ENCODE measurements around the gene FBRS. TPM values are rescaled to one million over a fixed set of nuclear protein-coding genes. Genes with fewer than 3 reads are reported as not detected.

The FBRS gene
- total and polyA plus RNA-seq, 2 of the 13 experiments (the other 11 are each of a cell fraction or from before 2014, with no cell fraction given), result 13.7 to 16.2 TPM

DNA sequence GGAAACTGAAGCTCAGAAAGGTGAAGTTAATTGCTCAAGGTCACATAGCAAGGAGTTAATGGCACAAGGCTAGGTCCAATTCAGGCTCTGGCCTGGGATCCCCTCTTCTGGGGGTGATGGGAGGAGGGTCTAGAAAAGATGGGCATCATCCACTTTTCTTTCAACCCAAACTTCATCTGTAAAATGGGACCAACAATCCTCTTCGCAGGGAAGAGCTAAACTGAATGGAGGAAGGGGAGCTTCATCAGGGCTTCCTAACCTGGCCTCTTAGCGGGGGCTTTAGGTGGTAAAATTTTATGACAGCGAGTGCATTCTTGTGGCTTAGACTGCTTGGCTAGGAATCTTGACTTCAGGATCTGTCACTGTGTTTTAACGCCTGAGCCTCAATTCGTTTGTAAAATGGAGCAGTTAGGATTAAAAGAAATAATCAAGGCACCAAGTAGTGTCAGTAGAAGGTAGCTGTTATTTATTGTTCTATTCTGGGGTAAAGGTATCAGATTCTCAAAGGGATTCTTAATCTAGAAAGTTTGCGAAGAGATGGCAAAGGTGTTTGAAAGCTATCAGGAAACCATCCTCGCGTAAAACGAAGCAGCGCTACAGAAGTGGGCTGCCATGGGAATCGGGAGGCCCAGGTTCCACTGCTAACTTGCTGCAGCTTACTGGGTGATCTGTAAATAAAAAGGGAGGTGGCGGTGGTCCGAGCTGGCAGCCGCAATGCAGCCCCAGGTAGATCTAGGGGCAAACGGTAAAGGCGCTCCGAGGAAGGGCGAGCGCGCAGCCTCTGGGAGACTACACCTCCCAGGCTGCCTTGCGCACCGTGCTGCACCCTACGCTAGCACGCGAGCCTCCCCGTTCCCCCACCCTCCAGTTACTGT lies 39.3 kb downstream of the FBRS start (continued):
- 0 out of 2 replicates have a peak, but pooled peaks have one; percentile 4 for TF ChIP-seq BRF2 (CRISPR knock-in tag; IDR thresholded peaks at IDR 0.05)
- TF ChIP-seq, protein P1, sequence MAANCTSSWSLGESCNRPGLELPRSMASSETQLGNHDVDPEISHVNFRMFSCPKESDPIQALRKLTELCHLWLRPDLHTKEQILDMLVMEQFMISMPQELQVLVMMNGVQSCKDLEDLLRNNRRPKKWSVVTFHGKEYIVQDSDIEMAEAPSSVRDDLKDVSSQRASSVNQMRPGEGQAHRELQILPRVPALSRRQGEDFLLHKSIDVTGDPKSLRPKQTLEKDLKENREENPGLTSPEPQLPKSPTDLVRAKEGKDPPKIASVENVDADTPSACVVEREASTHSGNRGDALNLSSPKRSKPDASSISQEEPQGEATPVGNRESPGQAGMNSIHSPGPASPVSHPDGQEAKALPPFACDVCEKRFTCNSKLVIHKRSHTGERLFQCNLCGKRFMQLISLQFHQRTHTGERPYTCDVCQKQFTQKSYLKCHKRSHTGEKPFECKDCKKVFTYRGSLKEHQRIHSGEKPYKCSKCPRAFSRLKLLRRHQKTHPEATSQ (CRISPR knock-in tag; IDR thresholded peaks at IDR 0.05; ENCODE audit: borderline replicate concordance), result 0 out of 2 replicates have a peak, but pooled peaks have one; percentile 30
- 0 out of 2 replicates have a peak, but pooled peaks have one; percentile 85 for TF ChIP-seq STAT6 (CRISPR knock-in tag; IDR thresholded peaks at IDR 0.05; ENCODE audit: borderline replicate concordance)
- TF ChIP-seq DR1 (CRISPR knock-in tag; IDR thresholded peaks at IDR 0.05), result no peak
- peak; percentile 94; the same call in 1 of the 2 replicates for TF ChIP-seq MYPOP (CRISPR knock-in tag; IDR thresholded peaks at IDR 0.05)
- peak; percentile 85; the same call in 1 of the 2 replicates for TF ChIP-seq TARDBP (CRISPR knock-in tag; IDR thresholded peaks at IDR 0.05)
- peak; percentile 96 for TF ChIP-seq ZNF143 (CRISPR knock-in tag; IDR thresholded peaks at IDR 0.05)
- TF ChIP-seq, protein P2, sequence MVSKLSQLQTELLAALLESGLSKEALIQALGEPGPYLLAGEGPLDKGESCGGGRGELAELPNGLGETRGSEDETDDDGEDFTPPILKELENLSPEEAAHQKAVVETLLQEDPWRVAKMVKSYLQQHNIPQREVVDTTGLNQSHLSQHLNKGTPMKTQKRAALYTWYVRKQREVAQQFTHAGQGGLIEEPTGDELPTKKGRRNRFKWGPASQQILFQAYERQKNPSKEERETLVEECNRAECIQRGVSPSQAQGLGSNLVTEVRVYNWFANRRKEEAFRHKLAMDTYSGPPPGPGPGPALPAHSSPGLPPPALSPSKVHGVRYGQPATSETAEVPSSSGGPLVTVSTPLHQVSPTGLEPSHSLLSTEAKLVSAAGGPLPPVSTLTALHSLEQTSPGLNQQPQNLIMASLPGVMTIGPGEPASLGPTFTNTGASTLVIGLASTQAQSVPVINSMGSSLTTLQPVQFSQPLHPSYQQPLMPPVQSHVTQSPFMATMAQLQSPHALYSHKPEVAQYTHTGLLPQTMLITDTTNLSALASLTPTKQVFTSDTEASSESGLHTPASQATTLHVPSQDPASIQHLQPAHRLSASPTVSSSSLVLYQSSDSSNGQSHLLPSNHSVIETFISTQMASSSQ (IDR thresholded peaks at IDR 0.05; ENCODE audit: low read depth), result no peak; the same call in 1 of the 2 replicates
- TF ChIP-seq, protein P2 (CRISPR knock-in tag; IDR thresholded peaks at IDR 0.05; ENCODE audit: borderline replicate concordance), result peak; percentile 87; the same call in 1 of the 2 replicates
- TF ChIP-seq ZNF556 (CRISPR knock-in tag; IDR thresholded peaks at IDR 0.05; ENCODE audit: borderline replicate concordance), result peak; percentile 96; the same call in 1 of the 2 replicates
- TF ChIP-seq, protein P3, sequence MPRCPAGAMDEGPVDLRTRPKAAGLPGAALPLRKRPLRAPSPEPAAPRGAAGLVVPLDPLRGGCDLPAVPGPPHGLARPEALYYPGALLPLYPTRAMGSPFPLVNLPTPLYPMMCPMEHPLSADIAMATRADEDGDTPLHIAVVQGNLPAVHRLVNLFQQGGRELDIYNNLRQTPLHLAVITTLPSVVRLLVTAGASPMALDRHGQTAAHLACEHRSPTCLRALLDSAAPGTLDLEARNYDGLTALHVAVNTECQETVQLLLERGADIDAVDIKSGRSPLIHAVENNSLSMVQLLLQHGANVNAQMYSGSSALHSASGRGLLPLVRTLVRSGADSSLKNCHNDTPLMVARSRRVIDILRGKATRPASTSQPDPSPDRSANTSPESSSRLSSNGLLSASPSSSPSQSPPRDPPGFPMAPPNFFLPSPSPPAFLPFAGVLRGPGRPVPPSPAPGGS (CRISPR knock-in tag; IDR thresholded peaks at IDR 0.05), result no peak; the same call in 1 of the 2 replicates
